K562 (cell line): ENCODE data around the gene KMT5C. TPM values are rescaled to one million over a fixed set of nuclear protein-coding genes. Genes with fewer than 3 reads are reported as not detected.
A peak's percentile ranks its signal among the peaks of the same experiment; 100 is the strongest.

Experiments used
- CBX3 ChIP-seq, 2 experiments: IDR thresholded peaks; 1 replicate in 1 of 2; 2 replicates in 1 of 2; pipeline ENCODE4 v1.6.1; 2012; ENCODE audit warnings: inconsistent platforms in 2 of 2, low read length in 2 of 2, borderline replicate concordance in 1 of 2, control low read depth in 1 of 2
- ETV5 ChIP-seq: sonication (generic); formaldehyde crosslinking; IDR thresholded peaks from 2 replicates; pipeline ENCODE4 v1.4.0; 2020; ENCODE audit warnings: low read depth, mild to moderate bottlenecking, missing genetic modification reagents
- MBD2 ChIP-seq: sonication (generic); IDR thresholded peaks from 2 replicates; pipeline ENCODE4 v1.6.1; 2016; ENCODE audit warnings: low read depth, borderline replicate concordance
- ZBTB49 ChIP-seq: sonication (generic); formaldehyde crosslinking; IDR thresholded peaks from 2 replicates; pipeline ENCODE4 v1.8.0; 2022; ENCODE audit warnings: missing genetic modification reagents, mild to moderate bottlenecking, borderline replicate concordance
- polyA plus RNA-seq, 8 experiments: library from polyadenylated mRNA; depleted of rRNA in 4 of 8; stranded (reverse) in 5 of 8; unstranded in 3 of 8; fragments of >200 nt; fragmentation: Nextera tagmentation in 2 of 8; fragmentation: Illumina TruSeq in 1 of 8; extraction: Ambion mirVana in 2 of 8; extraction: Trizol in 1 of 8; gene quantifications; 2 replicates each; pipeline versions ENCODE4 v1.2.1 to v1.2.3, GENCODE V29; 2011 to 2014; ENCODE audit warnings: inconsistent platforms in 1 of 8, missing spikeins in 1 of 8
- total RNA-seq, 7 experiments: library from RNA; depleted of rRNA in 6 of 7; stranded (reverse); fragments of >200 nt in 6 of 7; fragmentation: Illumina TruSeq in 2 of 7; extraction: Trizol in 2 of 7; gene quantifications; 2 replicates each; pipeline versions ENCODE4 v1.2.1 to v1.2.3, GENCODE V29; 2011 to 2021; ENCODE audit warnings: low replicate concordance in 1 of 7
- TF ChIP-seq, protein P1 (sequence below): fragments of 450-650 bp; IDR thresholded peaks from 2 replicates; pipeline ENCODE4 v1.6.1; 2016; ENCODE audit warnings: mild to moderate bottlenecking, moderate library complexity

The KMT5C gene
- total and polyA plus RNA-seq, 9 of the 15 experiments (the other 6 are each of a cell fraction or from before 2014, with no cell fraction given) = 0.15 to 53.5 (median 16.6) TPM

DNA sequence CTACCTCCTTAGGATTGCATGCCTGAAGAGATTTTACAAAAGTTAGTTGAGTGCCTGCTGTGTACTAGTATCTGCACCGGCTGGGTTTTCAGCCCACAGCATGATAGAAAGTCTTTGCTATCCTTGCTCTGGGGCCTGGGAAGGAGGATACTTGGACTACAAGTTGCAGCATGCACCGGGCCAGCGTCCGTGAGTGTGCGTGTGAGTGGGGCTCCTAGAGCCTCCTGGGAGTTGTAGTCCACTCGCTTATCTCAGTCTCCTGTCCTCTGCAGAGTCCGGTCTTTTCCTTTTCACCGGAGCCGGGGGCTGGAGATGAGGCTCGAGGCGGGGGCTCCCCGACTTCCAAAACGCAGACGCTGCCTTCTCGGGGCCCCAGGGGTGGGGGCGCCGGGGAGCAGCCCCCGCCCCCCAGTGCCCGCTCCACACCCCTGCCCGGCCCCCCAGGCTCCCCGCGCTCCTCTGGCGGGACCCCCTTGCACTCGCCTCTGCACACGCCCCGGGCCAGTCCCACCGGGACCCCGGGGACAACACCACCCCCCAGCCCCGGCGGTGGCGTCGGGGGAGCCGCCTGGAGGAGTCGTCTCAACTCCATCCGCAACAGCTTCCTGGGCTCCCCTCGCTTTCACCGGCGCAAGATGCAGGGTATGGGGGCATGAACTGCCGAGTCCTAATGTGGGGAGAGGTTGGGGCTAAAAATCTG lies 35.2 kb upstream of the KMT5C start (continued):
- TF ChIP-seq ZBTB49 (CRISPR knock-in tag) (no peak), ETV5 (CRISPR knock-in tag) (no peak), CBX3 (IDR thresholded peaks at IDR 0.05; ENCODE audit: borderline replicate concordance in 1 of 2, low read length in 2 of 2) (no peak), MBD2 (peak; percentile 78)
- TF ChIP-seq, protein P1, sequence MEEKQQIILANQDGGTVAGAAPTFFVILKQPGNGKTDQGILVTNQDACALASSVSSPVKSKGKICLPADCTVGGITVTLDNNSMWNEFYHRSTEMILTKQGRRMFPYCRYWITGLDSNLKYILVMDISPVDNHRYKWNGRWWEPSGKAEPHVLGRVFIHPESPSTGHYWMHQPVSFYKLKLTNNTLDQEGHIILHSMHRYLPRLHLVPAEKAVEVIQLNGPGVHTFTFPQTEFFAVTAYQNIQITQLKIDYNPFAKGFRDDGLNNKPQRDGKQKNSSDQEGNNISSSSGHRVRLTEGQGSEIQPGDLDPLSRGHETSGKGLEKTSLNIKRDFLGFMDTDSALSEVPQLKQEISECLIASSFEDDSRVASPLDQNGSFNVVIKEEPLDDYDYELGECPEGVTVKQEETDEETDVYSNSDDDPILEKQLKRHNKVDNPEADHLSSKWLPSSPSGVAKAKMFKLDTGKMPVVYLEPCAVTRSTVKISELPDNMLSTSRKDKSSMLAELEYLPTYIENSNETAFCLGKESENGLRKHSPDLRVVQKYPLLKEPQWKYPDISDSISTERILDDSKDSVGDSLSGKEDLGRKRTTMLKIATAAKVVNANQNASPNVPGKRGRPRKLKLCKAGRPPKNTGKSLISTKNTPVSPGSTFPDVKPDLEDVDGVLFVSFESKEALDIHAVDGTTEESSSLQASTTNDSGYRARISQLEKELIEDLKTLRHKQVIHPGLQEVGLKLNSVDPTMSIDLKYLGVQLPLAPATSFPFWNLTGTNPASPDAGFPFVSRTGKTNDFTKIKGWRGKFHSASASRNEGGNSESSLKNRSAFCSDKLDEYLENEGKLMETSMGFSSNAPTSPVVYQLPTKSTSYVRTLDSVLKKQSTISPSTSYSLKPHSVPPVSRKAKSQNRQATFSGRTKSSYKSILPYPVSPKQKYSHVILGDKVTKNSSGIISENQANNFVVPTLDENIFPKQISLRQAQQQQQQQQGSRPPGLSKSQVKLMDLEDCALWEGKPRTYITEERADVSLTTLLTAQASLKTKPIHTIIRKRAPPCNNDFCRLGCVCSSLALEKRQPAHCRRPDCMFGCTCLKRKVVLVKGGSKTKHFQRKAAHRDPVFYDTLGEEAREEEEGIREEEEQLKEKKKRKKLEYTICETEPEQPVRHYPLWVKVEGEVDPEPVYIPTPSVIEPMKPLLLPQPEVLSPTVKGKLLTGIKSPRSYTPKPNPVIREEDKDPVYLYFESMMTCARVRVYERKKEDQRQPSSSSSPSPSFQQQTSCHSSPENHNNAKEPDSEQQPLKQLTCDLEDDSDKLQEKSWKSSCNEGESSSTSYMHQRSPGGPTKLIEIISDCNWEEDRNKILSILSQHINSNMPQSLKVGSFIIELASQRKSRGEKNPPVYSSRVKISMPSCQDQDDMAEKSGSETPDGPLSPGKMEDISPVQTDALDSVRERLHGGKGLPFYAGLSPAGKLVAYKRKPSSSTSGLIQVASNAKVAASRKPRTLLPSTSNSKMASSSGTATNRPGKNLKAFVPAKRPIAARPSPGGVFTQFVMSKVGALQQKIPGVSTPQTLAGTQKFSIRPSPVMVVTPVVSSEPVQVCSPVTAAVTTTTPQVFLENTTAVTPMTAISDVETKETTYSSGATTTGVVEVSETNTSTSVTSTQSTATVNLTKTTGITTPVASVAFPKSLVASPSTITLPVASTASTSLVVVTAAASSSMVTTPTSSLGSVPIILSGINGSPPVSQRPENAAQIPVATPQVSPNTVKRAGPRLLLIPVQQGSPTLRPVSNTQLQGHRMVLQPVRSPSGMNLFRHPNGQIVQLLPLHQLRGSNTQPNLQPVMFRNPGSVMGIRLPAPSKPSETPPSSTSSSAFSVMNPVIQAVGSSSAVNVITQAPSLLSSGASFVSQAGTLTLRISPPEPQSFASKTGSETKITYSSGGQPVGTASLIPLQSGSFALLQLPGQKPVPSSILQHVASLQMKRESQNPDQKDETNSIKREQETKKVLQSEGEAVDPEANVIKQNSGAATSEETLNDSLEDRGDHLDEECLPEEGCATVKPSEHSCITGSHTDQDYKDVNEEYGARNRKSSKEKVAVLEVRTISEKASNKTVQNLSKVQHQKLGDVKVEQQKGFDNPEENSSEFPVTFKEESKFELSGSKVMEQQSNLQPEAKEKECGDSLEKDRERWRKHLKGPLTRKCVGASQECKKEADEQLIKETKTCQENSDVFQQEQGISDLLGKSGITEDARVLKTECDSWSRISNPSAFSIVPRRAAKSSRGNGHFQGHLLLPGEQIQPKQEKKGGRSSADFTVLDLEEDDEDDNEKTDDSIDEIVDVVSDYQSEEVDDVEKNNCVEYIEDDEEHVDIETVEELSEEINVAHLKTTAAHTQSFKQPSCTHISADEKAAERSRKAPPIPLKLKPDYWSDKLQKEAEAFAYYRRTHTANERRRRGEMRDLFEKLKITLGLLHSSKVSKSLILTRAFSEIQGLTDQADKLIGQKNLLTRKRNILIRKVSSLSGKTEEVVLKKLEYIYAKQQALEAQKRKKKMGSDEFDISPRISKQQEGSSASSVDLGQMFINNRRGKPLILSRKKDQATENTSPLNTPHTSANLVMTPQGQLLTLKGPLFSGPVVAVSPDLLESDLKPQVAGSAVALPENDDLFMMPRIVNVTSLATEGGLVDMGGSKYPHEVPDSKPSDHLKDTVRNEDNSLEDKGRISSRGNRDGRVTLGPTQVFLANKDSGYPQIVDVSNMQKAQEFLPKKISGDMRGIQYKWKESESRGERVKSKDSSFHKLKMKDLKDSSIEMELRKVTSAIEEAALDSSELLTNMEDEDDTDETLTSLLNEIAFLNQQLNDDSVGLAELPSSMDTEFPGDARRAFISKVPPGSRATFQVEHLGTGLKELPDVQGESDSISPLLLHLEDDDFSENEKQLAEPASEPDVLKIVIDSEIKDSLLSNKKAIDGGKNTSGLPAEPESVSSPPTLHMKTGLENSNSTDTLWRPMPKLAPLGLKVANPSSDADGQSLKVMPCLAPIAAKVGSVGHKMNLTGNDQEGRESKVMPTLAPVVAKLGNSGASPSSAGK = no peak
